AG10803 (cell line): ENCODE measurements around the gene DNAH9.

Experiments
- DNase-seq: peaks from one replicate; pipeline ENCODE4 v3.0.0; 2010; ENCODE audit warnings: low read depth
- H3K4me3 ChIP-seq: 2 replicates; pipeline ENCODE4 v1.5.1; 2011; ENCODE audit warnings: mild to moderate bottlenecking, low read length, control low read depth
- CTCF ChIP-seq: conservative IDR thresholded peaks from 2 replicates; pipeline ENCODE4 v1.5.1; 2011; ENCODE audit warnings: mild to moderate bottlenecking, low read length, control low read depth, inconsistent platforms

The DNAH9 gene

DNA sequence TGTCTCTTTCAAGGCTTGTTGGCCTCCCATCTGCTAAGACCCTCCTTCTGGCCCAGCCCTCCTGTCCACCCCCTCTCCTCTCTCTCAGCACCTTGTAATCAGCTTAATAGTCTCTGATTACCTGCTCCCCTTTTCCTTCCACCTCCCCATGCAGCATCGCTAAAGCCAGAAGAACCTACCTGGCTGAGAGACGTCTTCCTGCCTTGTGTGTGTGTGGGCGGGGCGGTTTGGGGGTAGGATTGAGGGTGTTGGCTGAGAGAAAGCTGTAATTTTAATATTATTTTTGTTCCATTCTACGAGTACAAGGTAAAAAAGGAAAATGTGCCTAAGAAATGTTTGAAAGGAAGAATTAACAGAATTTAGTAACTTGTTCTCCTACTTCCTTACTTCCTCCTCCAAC is 3.4 kb downstream of the DNAH9 start:
- no peak for DNase-seq
- TF ChIP-seq CTCF: no peak
- H3K4me3 ChIP-seq: no peak overlapping the region

- no peak for DNase-seq
- TF ChIP-seq CTCF: no peak
- H3K4me3 ChIP-seq: no peak overlapping the region
Observed at GRCh38 chr17:11608396-11608795, 10.1 kb downstream of the DNAH9 start.

DNA sequence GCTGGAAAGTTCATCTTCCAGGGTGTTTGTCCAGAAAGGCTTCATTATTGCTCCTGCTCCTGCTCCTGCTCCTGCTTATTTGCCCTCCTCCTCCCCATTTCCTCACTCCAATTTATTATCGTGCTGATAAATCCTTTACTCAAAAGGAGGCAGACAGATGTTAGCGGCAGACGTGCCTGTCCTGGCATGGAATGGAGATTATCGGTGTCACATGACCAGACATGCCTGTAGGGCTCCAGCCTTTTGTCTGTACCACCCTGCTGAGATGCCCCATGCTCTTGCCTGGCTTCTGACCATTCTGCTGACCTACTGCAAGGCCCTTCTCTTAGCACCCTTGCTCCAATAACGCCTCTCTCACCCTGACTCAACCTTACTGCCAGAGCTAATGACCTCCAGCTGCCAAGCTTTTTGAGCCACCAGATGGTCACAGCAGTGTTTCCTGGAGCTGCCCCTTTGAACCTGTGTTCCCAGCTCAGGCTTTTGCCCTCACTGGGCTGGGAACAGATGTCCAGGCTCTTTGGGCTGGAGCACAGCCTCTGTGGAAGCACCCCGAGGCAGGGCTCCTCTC is 12.8 kb downstream of the DNAH9 start:
- DNase-seq: no peak
- H3K4me3 ChIP-seq: no peak overlapping the region
- no peak for TF ChIP-seq CTCF

- no peak overlapping the region for H3K4me3 ChIP-seq
- no peak for DNase-seq
- TF ChIP-seq CTCF: no peak
Observed at GRCh38 chr17:11612956-11613355, 14.7 kb downstream of the DNAH9 start.

DNA sequence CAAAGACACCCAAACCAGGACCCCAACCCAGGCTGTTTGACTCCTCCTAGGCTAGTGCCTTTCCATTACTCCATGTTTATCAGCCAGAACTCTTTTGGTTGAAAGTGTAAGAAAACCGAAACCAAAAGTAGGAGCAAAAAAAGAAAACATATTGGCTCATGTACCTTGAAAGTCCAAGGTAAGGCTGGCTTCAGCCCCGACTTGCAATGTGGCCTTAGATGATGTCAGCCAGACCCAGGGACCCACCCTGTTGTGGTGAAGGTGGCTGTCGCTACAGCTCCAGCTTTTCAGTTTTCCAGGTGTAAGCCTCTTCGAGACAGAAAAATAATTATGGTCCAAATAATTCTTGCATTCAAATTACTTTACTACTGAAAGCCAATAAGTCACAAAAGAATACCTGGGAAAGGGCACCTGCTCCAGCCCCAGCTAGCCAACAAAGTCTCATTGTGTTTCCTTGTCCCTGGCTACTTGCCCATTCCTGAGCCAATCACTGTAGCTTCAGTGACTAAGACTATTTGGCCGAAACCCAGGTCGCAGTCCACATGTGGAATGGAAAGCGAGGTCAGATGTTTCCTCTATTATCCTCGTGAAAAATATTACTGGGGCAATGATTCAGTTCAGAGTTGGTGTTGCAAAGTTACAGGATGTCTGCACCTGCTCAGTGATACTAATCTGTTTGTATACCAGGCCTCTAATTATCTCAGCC is 20.7 kb downstream of the DNAH9 start:
- no peak overlapping the region for H3K4me3 ChIP-seq
- DNase-seq: no peak
- TF ChIP-seq CTCF: no peak

DNA sequence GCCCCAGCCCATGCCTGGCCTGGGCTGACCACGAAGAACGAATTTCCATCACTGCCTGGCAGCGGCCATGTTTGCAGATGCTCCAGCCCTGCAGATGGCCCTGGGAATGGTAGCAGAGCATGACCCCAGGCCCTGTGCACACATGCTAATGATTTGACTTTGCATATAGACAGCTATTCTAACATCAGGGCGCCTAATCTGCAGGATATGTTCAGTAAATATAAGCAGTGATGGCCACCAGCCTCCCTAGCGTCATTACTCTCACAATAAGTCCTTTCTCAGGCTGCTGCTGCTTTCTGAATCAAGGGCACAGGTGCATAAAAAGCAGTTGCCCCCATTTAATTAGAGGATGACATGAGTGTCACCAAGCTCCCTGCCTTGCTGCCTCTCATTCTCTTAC is 24.2 kb downstream of the DNAH9 start:
- DNase-seq: no peak
- no peak overlapping the region for H3K4me3 ChIP-seq
- no peak for TF ChIP-seq CTCF

DNA sequence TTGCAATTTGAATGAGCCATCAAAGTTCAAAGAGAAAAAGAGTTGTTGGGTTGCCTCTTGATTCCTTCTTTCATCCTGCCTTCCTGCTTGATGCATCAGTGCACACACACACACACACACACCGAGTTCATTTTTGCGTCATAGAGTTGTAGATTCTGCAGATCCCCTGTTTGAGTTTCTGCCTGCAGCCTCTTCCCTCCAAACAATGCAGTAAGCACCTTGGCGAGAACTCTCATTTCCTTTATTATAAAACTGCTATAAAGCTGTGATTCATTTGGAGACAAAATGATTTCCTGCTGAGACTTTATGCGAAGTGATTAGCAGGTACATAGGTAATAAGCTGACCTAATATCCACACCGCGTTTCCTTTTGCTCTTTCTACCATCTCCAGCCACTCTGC is 26.7 kb downstream of the DNAH9 start:
- no peak for DNase-seq
- no peak for TF ChIP-seq CTCF
- no peak overlapping the region for H3K4me3 ChIP-seq
